Measurements from ENCODE around the gene DLGAP1.

DLGAP1 gene

GRCh38 chr18:4369705-4370104 is 85.4 kb downstream of the DLGAP1 start:
- in situ Hi-C loops (cut with MboI; ENCODE audit: low sequenced_read_pairs, unreplicated experiment) = no loop called here
- no peak for TF ChIP-seq CTCF (IDR thresholded peaks at IDR 0.05; ENCODE audit: borderline replicate concordance, control extremely low read depth, extremely low read depth, insufficient read depth, missing control alignments)
- no peak for DNase-seq (ENCODE audit: low spot score)

DNA sequence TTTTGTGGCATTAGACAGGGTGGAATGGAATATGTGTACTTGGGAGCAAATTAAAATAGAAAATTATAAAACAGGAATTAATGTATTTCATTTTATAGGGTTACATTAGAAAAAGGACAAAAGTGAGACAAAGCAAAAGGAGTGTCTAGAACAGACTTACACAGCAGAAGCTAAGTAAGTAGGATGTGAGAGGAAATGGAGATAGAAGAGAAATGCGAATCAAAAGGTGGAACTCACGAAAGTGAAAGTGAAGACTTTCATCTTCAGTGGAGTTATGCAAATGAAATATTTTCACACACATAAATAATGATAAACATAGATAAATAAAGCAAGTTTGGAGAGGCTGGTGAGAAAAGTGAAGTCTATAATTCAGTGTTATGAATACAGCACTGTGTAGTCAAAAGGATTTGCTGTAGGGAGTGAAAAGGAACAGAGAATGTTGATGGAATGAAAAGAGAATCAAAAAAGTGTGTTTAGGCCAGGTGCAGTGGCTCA is 94.8 kb downstream of the DLGAP1 start:
- TF ChIP-seq CTCF (IDR thresholded peaks at IDR 0.05; ENCODE audit: borderline replicate concordance, control extremely low read depth, extremely low read depth, insufficient read depth, missing control alignments) = no peak
- no peak for DNase-seq (ENCODE audit: low spot score)
- in situ Hi-C loops (cut with MboI; ENCODE audit: low sequenced_read_pairs, unreplicated experiment) = no loop called here

DNA sequence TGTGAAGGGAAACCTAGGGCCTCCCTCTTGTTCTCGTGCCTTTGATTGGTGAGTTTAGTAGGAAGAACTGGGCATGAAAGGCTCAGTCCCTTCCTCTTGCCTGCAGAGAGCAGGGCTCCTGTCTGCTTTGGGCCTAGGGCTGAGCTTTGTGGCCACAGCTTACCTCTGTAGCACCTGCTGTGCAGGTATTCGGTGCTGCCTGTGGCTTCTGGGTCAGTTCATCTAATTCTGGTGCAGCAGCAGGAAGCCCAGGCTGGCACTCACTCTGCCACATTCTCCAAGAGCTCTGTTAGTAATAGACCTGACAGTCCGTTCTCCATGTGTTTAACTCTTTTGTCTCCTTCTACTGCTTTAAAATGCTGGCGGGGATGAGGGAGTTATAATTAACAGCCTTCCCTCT is 96.5 kb downstream of the DLGAP1 start:
- DNase-seq (ENCODE audit: low spot score) = no peak
- in situ Hi-C loops (cut with MboI; ENCODE audit: low sequenced_read_pairs, unreplicated experiment) = no loop called here
- TF ChIP-seq CTCF (IDR thresholded peaks at IDR 0.05; ENCODE audit: borderline replicate concordance, control extremely low read depth, extremely low read depth, insufficient read depth, missing control alignments) = no peak

DNA sequence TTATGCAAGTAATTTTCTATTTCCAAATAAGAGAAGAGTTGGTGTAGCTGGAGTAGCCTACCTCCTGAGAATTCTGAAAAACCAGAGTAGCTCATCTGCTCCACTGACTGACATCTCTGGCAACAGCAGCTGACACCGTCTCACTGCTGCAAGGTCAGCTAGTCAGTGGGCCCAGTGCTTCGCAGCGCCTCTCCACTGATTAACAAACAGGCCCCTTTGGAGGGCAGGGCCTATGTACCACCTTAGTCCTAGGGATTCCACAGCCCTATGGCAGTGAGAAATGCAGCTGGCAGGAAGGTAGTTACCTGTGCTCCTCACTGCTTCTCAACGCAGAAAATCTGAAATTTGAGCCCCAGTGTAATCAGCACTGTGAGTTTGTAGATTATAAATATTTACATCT is 97.5 kb downstream of the DLGAP1 start:
- no peak for DNase-seq (ENCODE audit: low spot score)
- in situ Hi-C loops (cut with MboI; ENCODE audit: low sequenced_read_pairs, unreplicated experiment) = no loop called here
- no peak for TF ChIP-seq CTCF (IDR thresholded peaks at IDR 0.05; ENCODE audit: borderline replicate concordance, control extremely low read depth, extremely low read depth, insufficient read depth, missing control alignments)

- DNase-seq (ENCODE audit: low spot score) = no peak
- in situ Hi-C loops (cut with MboI; ENCODE audit: low sequenced_read_pairs, unreplicated experiment) = no loop called here
Measured at GRCh38 chr18:4356929-4357328, 98.2 kb downstream of the DLGAP1 start.

DNA sequence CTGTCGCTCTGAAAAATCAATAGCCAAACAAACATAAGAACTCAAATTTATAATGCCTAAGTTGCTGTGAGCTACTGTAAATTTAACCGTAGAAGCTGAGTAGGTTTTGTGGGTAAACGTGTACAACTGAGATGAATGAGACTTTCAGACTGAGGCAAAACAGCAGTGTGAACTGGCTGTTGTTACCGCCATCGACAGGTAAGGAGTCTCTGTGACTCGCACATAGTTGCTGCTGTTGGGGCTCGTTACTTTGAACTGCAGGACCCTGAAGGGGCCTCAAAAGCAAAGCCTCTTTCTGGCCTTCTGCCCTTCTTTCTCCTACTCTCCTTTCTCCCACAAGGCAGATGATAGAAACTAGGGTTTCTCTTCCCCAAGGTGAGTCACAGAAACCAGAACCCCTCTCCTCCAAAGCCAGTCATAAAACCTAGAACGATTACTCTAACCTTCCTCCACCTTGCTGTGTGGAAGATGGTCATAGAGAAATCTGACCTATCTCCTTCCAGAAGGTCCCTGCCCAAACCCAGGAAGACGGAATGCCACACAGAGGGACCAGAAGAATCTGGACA is 101.2 kb downstream of the DLGAP1 start:
- in situ Hi-C loops (cut with MboI; ENCODE audit: low sequenced_read_pairs, unreplicated experiment) = no loop called here
- TF ChIP-seq CTCF (IDR thresholded peaks at IDR 0.05; ENCODE audit: borderline replicate concordance, control extremely low read depth, extremely low read depth, insufficient read depth, missing control alignments) = no peak
- no peak for DNase-seq (ENCODE audit: low spot score)

More at GRCh38 chr18:4356929-4357328, 98.2 kb downstream of the DLGAP1 start:
- no peak for TF ChIP-seq CTCF (IDR thresholded peaks at IDR 0.05; ENCODE audit: borderline replicate concordance, control extremely low read depth, extremely low read depth, insufficient read depth, missing control alignments)
